GM08714 (cell line): Measurements from ENCODE around the gene SEC61A2.

Experiments used
- H3K4me3 ChIP-seq: fragments of 200-500 bp; sonication (Bioruptor generic); 2 replicates; pipeline ENCODE4 v1.5.1; 2014; ENCODE audit warnings: mild to moderate bottlenecking, low read length, inconsistent platforms
- ZNF274 ChIP-seq: IDR thresholded peaks from 2 replicates; pipeline ENCODE4 v1.6.1; 2012; ENCODE audit warnings: mild to moderate bottlenecking, low read depth, low read length

SEC61A2 gene

DNA sequence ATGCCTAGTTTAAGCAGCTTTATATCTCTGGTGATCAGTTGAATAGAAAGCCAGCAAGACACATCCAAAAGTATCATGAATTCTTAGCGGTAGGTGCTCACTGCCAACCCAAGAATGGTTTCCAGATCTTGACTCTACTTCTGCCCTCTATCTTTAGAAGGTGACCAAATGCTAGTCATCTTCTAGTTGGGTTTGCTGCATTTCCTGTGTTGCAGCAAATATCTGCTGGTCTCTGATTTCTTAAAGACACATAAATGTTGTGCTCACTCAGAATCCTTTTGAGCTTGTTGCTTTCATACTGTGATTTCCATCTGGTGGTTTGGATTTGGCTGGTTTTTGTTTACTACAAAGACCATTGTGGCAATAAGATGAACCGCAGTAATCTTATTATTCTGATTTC lies 68.7 kb downstream of the SEC61A2 start:
- no peak overlapping the region for H3K4me3 ChIP-seq
- TF ChIP-seq ZNF274 = no peak

DNA sequence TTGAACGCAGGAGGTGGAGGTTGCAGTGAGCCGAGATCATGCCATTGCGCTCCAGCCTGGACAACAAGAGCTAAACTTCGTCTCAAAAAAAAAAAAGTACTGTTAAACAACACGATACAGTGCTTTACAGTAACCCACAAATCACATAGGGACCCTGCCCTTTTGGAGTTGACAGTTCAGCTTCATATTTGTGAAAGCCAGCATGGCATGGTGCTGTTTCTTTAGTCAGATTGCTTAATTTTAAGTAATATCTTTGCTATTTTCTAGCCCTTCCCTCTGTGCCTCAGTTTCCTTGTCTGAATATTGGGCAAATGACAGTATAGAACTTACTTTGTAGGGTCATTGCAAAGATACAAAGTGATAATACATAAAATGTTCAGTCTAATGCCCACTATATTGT lies 71.4 kb downstream of the SEC61A2 start:
- no peak overlapping the region for H3K4me3 ChIP-seq
- TF ChIP-seq ZNF274 = no peak

DNA sequence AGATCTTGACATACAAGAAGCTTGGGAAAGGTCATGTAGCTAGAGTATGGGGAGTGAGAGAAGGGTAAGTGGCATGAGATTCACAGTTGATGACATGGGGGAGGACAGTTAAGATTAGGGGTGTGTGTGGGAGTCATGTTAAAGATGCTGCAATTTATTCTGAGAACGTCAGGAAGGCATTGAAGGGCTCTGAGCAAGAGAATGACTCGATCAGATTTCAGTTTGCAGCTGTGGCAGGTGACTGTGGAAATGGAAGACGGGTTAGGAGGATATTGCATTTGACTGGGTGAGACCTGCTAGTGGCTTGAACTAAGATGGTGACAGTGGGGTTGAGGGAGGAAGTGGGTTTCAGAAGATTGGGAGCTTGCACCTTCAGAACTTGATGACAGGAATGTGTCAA lies 72.1 kb downstream of the SEC61A2 start:
- no peak overlapping the region for H3K4me3 ChIP-seq
- TF ChIP-seq ZNF274 = no peak

DNA sequence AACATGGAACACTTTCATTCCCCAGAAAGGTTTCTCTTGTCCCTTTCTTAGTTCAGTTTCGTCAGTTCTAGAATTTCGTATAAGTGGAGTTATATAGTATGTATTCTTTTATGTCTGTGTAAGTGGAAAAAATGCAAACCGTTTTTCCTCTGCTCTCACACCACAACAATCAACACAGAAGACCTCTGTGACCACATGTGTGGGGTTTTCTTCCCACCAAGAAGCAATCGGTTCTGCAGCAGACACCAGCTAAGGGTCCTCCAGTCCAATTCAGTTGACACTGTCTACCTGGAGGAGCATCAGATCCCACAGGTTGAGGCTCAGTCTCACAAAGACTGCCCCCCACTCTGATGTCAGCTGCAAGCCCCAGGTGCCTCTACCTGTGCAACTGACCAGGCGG lies 72.7 kb downstream of the SEC61A2 start:
- no peak for TF ChIP-seq ZNF274
- H3K4me3 ChIP-seq = no peak overlapping the region

DNA sequence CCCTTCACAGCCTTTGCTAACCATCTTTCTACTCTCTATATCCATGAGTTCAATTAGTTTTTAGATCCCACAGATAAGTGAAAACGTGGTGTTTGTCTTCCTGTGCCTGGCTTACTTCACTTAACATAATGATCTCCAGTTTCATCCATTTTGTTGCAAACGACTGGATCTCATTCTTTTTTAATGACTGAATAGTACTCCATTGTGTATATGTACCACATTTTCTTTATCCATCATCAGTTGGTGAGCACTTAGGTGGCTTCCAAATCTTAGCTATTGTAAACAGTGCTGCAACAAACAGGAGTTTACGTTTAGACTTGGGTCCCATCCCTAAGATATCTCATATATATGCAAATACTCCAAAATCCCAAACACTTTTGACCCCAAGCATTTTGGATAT lies 75.6 kb downstream of the SEC61A2 start:
- no peak overlapping the region for H3K4me3 ChIP-seq
- no peak for TF ChIP-seq ZNF274

DNA sequence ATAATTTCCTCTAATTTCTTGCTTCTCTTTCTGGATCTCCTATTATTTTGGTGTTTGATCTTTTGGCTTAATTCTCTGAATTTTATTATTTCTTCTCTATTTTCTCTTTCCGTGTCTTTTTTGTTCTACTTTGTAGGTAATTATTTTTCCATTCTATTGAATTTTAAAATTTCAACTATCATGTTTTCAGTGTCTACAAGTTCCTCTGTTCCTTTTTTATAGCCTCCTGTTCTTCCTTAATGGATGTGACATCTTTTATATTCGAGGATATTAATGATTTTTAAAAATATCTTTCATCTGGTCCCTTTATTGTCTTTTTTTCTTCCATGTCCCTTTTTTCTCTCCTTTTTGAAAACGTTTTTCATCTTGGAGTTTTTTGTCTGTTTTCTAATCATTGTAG lies 77.6 kb downstream of the SEC61A2 start:
- no peak for TF ChIP-seq ZNF274
- no peak overlapping the region for H3K4me3 ChIP-seq

DNA sequence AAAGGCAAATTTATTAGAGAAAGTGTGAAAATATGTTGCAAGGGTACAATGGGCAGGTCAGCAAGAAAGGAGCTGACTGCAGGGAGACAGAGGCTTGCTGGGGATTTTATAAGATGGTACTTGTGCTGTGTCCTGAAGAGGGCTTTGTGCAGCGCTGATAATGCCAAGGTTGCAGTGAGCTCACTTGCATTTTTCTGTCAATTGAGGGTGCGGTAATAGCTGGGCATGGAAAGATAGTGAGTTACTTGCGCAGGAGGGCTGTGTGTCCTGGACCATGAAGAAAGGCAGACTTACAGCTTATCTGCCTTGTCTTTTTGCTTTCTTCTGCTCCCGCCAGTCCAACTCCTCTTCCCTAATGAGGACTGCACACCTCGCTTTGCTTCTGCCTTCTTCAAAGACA lies 79.0 kb downstream of the SEC61A2 start:
- no peak for TF ChIP-seq ZNF274
- no peak overlapping the region for H3K4me3 ChIP-seq

DNA sequence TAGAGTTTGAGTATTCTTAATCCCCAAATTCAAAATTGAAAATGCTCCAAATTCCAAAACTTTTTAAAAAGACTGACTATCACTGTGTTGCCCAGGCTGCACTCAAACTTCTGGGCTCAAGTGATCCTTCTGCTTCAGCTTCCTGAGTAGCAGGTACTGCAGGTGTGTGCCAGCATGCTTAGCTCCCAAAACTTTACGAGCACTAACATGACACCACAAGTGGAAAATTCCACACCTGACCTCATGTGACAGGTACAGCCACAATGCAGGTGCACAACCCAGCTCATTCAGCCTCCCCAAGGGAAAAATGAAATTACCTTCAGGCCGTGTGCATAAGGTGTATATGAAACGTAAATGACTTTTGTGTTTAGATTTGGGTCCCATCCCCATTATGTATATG lies 83.0 kb downstream of the SEC61A2 start:
- H3K4me3 ChIP-seq = no peak overlapping the region
- no peak for TF ChIP-seq ZNF274

DNA sequence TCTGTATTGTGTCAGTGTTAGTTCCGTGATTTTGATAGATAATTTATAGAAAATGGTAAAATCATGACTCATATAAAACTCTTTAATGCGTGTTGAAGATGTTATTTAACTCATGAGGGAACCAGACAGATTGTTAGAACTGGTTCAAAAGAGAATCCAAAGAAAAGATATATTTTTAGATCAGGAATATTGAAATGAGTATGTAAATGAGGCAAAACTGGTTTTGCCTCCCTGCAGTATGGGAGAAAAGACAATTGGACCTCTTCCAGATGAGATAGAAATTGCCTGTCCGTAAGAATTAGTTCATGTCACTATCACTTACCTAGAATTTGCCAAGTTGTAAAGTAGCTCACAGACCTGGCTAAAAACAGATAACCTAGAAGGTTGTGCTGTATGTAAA lies 84.1 kb downstream of the SEC61A2 start:
- no peak overlapping the region for H3K4me3 ChIP-seq
- no peak for TF ChIP-seq ZNF274

DNA sequence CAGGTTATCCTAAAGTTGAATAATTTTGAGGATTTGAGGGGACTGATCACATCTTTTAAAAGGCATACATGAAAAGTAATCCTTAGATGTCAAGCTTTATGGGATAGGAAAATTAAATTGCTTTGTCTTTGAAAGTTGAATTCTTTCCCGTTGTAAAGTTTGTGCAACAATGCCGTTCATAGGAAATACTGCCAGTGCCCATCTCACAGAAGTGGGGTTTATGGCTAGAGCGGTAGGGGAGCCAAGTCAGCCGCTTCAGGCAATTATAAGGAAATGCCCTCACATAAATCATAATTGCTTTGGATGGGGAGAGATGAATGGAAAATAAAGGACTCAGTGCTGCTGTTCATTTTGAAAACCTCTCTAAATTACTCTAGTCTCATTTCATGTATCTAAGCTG lies 84.6 kb downstream of the SEC61A2 start:
- H3K4me3 ChIP-seq = no peak overlapping the region
- TF ChIP-seq ZNF274 = no peak

DNA sequence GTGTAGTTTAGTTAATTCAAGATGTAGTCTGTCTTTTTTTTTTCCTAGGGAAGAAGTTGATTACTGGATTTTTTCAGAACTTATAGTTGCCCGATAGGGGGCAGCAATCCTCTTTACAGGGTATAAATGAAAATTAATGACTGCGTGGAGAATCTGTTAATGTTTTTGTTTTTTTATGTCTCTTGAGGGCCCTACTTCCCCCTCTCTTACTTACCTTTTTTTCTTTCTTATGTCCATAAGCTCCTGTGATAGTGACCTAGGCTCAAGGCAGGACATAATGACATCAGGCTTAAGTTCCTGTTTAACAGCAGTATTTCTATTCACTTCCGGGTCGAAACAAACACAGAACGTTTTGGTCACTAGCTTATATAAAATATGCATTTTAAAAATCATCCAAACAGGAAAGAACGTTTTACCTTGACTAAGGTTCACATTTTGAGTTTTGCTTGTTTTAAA lies 85.3 kb downstream of the SEC61A2 start:
- no peak for TF ChIP-seq ZNF274
- H3K4me3 ChIP-seq = no peak overlapping the region
